ENCODE results near the gene SERPINA1.

GRCh38 chr14:94377866-94378470 lies 10.4 kb downstream of the SERPINA1 start:
- no peak for TF ChIP-seq CTCF (IDR thresholded peaks at IDR 0.05; ENCODE audit: poor library complexity)
- TF ChIP-seq EZH2 (IDR thresholded peaks at IDR 0.05; ENCODE audit: borderline replicate concordance): no peak
- TF ChIP-seq EZH2phosphoT487 (IDR thresholded peaks at IDR 0.05; ENCODE audit: low read depth, severe bottlenecking, unreplicated experiment): no peak
